ENCODE results near the gene ZNF740. TPM values are rescaled to one million over a fixed set of nuclear protein-coding genes. Genes with fewer than 3 reads are reported as not detected.

Gene ZNF740
- total RNA-seq, 1 donor from 2014 or later = 67.2 TPM

DNA sequence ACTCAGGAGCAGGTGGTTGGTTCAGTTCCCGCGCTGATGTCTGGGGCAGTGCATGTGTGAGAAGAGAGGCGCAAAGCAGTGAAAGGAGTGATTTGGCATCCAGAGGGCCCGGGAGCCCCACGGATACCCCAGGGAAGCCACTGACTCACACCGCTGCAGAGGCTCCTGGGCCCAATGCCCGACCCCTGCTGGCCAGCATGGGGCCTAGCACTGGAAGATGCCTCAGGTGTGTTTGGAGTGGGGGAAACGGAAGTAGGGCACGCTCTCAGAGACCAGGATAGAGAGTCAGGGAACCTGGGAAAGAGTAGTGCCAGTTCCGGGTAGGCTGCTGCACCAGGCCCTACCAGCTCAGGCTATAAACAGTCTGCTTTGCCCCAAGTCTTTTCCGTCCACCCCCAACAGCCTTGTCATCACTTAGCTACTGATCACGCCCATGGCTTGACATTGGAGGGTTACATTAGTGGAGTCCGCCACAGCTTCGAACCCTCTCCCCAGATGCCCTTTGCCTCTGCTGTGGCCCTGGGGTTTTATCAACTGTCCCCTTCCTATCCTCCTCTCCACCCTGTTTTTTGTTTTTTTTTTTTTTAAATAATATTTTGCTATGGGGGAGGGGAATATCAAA is 9.7 kb downstream of the ZNF740 start:
- no peak for TF ChIP-seq CTCF (IDR thresholded peaks at IDR 0.05)
- peak overlapping the region; percentile 31 for H3K27ac Mint-ChIP-seq
- DNase-seq (no peak), ATAC-seq (ENCODE audit: low read depth) (peak; percentile 89)
- intact Hi-C loops (cut with micrococcal nuclease) = loop anchor here (1.0 to 2.0 kb wide), 3 partner anchors 10 to 123 kb away; partner anchors contain the start of genes CSAD and ZNF740
- CTCF ChIA-PET = interaction anchor here (0.8 to 6.1 kb wide), 8 partner anchors 8 to 124 kb away, joined by 3 to 43 read pairs (median 3); partner anchors contain the start of genes CSAD, ITGB7 and ZNF740
- no peaks in the 10 kb centered on the region for H3K27me3 Mint-ChIP-seq
- POLR2A ChIA-PET = interaction anchor here (0.6 to 2.1 kb wide), 4 partner anchors 9 to 46 kb away, joined by 3 to 7 read pairs (median 3); no protein-coding TSS in a partner anchor
- H3K4me1 Mint-ChIP-seq = peaks cover 8% of the 10 kb centered on the region
- H3K36me3 Mint-ChIP-seq (ENCODE audit: low read depth) = peaks cover 87% of the 10 kb centered on the region
- no peak overlapping the region for H3K4me3 Mint-ChIP-seq
- no peaks in the 10 kb centered on the region for H3K9me3 Mint-ChIP-seq

- Mint-ChIP-seq H3K4me1 (peaks cover 8% of the 10 kb centered on the region), H3K9me3 (no peaks in the 10 kb centered on the region), H3K4me3 (no peak overlapping the region), H3K36me3 (ENCODE audit: low read depth) (peaks cover 87% of the 10 kb centered on the region), H3K27ac (no peak overlapping the region), H3K27me3 (no peaks in the 10 kb centered on the region)
- no peak for DNase-seq
- CTCF ChIA-PET = interaction anchor here (1.4 to 6.1 kb wide), 3 partner anchors 8 to 125 kb away, joined by 6 to 43 read pairs (median 7); no protein-coding TSS in a partner anchor
- POLR2A ChIA-PET = interaction anchor here (0.7 to 2.1 kb wide), 4 partner anchors 8 to 29 kb away, joined by 3 to 7 read pairs (median 3); no protein-coding TSS in a partner anchor
- intact Hi-C loops (cut with micrococcal nuclease) = loop anchor here (2.0 kb wide), 1 partner anchor 124 kb away; no protein-coding TSS in a partner anchor
- TF ChIP-seq CTCF (IDR thresholded peaks at IDR 0.05) = no peak
- ATAC-seq (ENCODE audit: low read depth) = no peak
Observed at GRCh38 chr12:53191096-53191884, 10.8 kb downstream of the ZNF740 start.

DNA sequence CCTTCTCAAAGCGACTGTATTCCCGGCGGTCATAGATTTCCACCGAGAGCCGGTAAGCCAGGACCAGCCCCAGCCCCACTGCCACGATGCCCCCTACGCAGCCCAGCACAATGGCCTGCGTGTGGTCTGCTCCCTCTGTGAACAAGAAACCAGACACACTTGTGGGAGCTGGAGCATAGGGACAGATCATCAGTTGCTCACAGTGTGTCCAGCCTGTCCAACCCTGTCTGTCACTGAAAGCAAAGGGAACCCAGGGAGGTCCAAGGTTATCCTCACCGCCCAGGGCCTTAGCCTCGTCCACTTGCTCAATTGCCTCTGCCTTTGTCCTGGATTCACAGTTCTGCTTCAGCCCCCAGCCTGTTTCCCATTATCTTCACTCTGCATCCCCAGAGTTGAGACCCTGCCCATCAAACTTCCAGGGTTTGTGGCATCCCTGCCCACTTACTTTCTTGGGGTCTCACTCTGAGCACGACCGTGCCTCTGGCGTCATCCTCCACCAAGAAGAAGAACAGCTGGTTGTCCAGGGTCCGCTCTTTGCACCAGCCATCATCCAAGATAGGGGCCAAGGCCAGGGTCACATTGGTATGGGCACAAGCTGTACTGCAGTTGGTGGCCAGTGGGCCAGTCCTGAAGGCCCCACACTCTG is 11.5 kb downstream of the ZNF740 start:
- no peaks in the 10 kb centered on the region for H3K27me3 Mint-ChIP-seq
- TF ChIP-seq CTCF (IDR thresholded peaks at IDR 0.05) = no peak
- H3K4me1 Mint-ChIP-seq = peaks cover 8% of the 10 kb centered on the region
- intact Hi-C loops (cut with micrococcal nuclease) = loop anchor here (2.0 kb wide), 1 partner anchor 125 kb away; no protein-coding TSS in a partner anchor
- H3K36me3 Mint-ChIP-seq (ENCODE audit: low read depth) = peaks cover 87% of the 10 kb centered on the region
- CTCF ChIA-PET = interaction anchor here (6.1 kb wide), 1 partner anchor 32 kb away, joined by 43 read pairs; no protein-coding TSS in a partner anchor
- H3K4me3 Mint-ChIP-seq = no peak overlapping the region
- no peak overlapping the region for H3K27ac Mint-ChIP-seq
- DNase-seq (no peak), ATAC-seq (ENCODE audit: low read depth) (no peak)
- POLR2A ChIA-PET = interaction anchor here (1.0 to 1.2 kb wide), 3 partner anchors 10 to 28 kb away, joined by 3 read pairs; no protein-coding TSS in a partner anchor
- H3K9me3 Mint-ChIP-seq = no peaks in the 10 kb centered on the region

- no peak for DNase-seq
- ATAC-seq (ENCODE audit: low read depth) = no peak
- POLR2A ChIA-PET = interaction anchor here (1.2 kb wide), 1 partner anchor 18 kb away, joined by 3 read pairs; no protein-coding TSS in a partner anchor
- no peak overlapping the region for H3K27ac Mint-ChIP-seq
- intact Hi-C loops (cut with micrococcal nuclease) = no loop called here
- peaks cover 10% of the 10 kb centered on the region for H3K4me1 Mint-ChIP-seq
- H3K9me3 Mint-ChIP-seq = no peaks in the 10 kb centered on the region
- H3K27me3 Mint-ChIP-seq = no peaks in the 10 kb centered on the region
- no peak for TF ChIP-seq CTCF (IDR thresholded peaks at IDR 0.05)
- peaks cover 85% of the 10 kb centered on the region for H3K36me3 Mint-ChIP-seq (ENCODE audit: low read depth)
- H3K4me3 Mint-ChIP-seq = no peak overlapping the region
- CTCF ChIA-PET = no interaction called here
Observed at GRCh38 chr12:53192531-53193021, 12.1 kb downstream of the ZNF740 start.

Data from activated B cell treated with CpG ODN at 0.5 μM for 24 hours (primary cell).